Measurements from ENCODE around the gene FAM118B. TPM values are rescaled to one million over a fixed set of nuclear protein-coding genes. Genes with fewer than 3 reads are reported as not detected.

FAM118B gene
- 10 to 100 TPM; 13.8 to 16.9 TPM for total RNA-seq

GRCh38 chr11:126211236-126212088 is at the start of gene FAM118B, which contains the start of gene RPUSD4:
FAM118B (plus strand) TSS chr11:126211782; CDS start chr11:126235002, 23,220 bp downstream.
RPUSD4 (minus strand) TSS chr11:126211650; CDS start chr11:126211638, 12 bp downstream.
- peaks cover 29 to 30% of the 10 kb centered on the region in 2 donors for H3K4me1 Mint-ChIP-seq (ENCODE audit: low read depth in 2 of 2)
- DNase-seq (ENCODE audit: low spot score): peak; percentile 97
- H3K27me3 Mint-ChIP-seq: no peaks in the 10 kb centered on the region
- ATAC-seq: peak; percentile 99 to 100
- H3K4me3 Mint-ChIP-seq: peak within 1 kb of the TSS; percentile 99
- H3K9me3 Mint-ChIP-seq: no peaks in the 10 kb centered on the region
- peak within 1 kb of the TSS; percentile 84 to 99 for H3K27ac Mint-ChIP-seq
- H3K36me3 Mint-ChIP-seq: peaks cover 9% of the 10 kb centered on the region

GRCh38 chr11:126162306-126163030 is 49.1 kb upstream of the FAM118B start:
- Mint-ChIP-seq H3K27ac (no peak overlapping the region), H3K4me1 (ENCODE audit: low read depth in 2 of 2) (no peaks in the 10 kb centered on the region), H3K9me3 (no peaks in the 10 kb centered on the region), H3K4me3 (no peak overlapping the region), H3K27me3 (peaks cover 0 to 10% of the 10 kb centered on the region in 2 donors), H3K36me3 (no peaks in the 10 kb centered on the region)
- no peak for ATAC-seq
- DNase-seq (ENCODE audit: low spot score): peak; percentile 51

GRCh38 chr11:126163074-126163700 is 48.4 kb upstream of the FAM118B start:
- Mint-ChIP-seq H3K27ac (no peak overlapping the region), H3K4me1 (ENCODE audit: low read depth in 2 of 2) (no peaks in the 10 kb centered on the region), H3K36me3 (no peaks in the 10 kb centered on the region), H3K27me3 (peaks cover 0 to 10% of the 10 kb centered on the region in 2 donors), H3K4me3 (no peak overlapping the region), H3K9me3 (no peaks in the 10 kb centered on the region)
- no peak for ATAC-seq
- DNase-seq (ENCODE audit: low spot score): peak; percentile 5

DNA sequence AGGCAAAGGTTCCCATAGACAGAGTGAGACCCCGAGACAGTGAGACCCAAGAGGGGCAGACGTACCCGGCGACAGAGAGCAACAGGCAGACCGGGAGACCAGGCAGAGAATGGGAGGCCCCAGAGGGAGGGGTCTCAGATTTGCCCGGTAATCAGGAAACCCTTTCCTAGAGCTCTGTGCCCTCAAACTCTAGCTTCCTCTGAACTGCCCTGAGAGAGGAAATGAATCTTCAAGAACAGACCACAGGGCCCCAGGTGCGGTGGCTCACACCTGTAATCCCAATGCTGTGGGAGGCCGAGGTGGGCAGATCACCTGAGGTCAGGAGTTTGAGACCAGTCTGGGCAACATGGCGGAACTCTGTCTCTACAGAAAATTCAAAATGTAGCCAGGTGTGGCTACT is 47.8 kb upstream of the FAM118B start:
- Mint-ChIP-seq H3K9me3 (no peaks in the 10 kb centered on the region), H3K4me1 (ENCODE audit: low read depth in 2 of 2) (no peaks in the 10 kb centered on the region), H3K4me3 (no peak overlapping the region), H3K27ac (no peak overlapping the region), H3K27me3 (peaks cover 0 to 10% of the 10 kb centered on the region in 2 donors), H3K36me3 (no peaks in the 10 kb centered on the region)
- ATAC-seq (no peak), DNase-seq (ENCODE audit: low spot score) (no peak)

DNA sequence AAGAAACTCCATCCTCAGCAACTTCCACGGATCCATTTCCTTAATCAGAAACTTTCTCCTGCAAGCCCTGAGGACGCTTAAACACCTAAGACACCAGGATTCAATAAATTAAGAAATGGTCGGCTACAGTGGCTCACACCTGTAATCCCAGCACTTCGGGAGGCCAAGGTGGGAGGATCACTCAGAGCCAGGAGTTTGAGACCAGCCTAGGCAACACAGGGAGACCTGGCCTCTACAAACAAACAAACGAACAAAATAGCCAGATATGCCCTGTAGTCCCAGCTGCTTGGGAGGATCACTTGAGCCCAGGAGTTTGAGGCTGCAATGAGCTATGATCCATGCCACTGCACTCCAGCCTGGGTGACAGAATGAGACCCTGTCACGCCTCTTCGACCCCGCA is 46.8 kb upstream of the FAM118B start:
- Mint-ChIP-seq H3K27me3 (peaks cover 0 to 10% of the 10 kb centered on the region in 2 donors), H3K4me3 (no peak overlapping the region), H3K27ac (no peak overlapping the region), H3K9me3 (no peaks in the 10 kb centered on the region), H3K4me1 (ENCODE audit: low read depth in 2 of 2) (no peaks in the 10 kb centered on the region), H3K36me3 (no peaks in the 10 kb centered on the region)
- no peak for DNase-seq (ENCODE audit: low spot score)
- ATAC-seq: no peak

- Mint-ChIP-seq H3K27me3 (peaks cover 0 to 10% of the 10 kb centered on the region in 2 donors), H3K4me3 (no peak overlapping the region), H3K27ac (no peak overlapping the region), H3K4me1 (ENCODE audit: low read depth in 2 of 2) (no peaks in the 10 kb centered on the region), H3K36me3 (no peaks in the 10 kb centered on the region), H3K9me3 (no peaks in the 10 kb centered on the region)
- ATAC-seq (peak in 1 of 2 donors; percentile 40), DNase-seq (ENCODE audit: low spot score) (no peak)
These were observed 46.3 kb upstream of the FAM118B start for GRCh38 chr11:126165311-126165720.

- H3K9me3 Mint-ChIP-seq: no peaks in the 10 kb centered on the region
- H3K27ac Mint-ChIP-seq: no peak overlapping the region
- DNase-seq (ENCODE audit: low spot score): no peak
- no peak overlapping the region for H3K4me3 Mint-ChIP-seq
- no peak for ATAC-seq
- H3K4me1 Mint-ChIP-seq (ENCODE audit: low read depth in 2 of 2): no peaks in the 10 kb centered on the region
- no peaks in the 10 kb centered on the region for H3K36me3 Mint-ChIP-seq
- H3K27me3 Mint-ChIP-seq: peaks cover 0 to 10% of the 10 kb centered on the region in 2 donors
These were observed 45.8 kb upstream of the FAM118B start for GRCh38 chr11:126165757-126166156.

GRCh38 chr11:126166413-126166812 is 45.2 kb upstream of the FAM118B start:
- H3K4me1 Mint-ChIP-seq (ENCODE audit: low read depth in 2 of 2): no peaks in the 10 kb centered on the region
- ATAC-seq (no peak), DNase-seq (ENCODE audit: low spot score) (no peak)
- H3K36me3 Mint-ChIP-seq: no peaks in the 10 kb centered on the region
- H3K9me3 Mint-ChIP-seq: no peaks in the 10 kb centered on the region
- no peak overlapping the region for H3K4me3 Mint-ChIP-seq
- H3K27ac Mint-ChIP-seq: no peak overlapping the region
- H3K27me3 Mint-ChIP-seq: peaks cover 0 to 10% of the 10 kb centered on the region in 2 donors

DNA sequence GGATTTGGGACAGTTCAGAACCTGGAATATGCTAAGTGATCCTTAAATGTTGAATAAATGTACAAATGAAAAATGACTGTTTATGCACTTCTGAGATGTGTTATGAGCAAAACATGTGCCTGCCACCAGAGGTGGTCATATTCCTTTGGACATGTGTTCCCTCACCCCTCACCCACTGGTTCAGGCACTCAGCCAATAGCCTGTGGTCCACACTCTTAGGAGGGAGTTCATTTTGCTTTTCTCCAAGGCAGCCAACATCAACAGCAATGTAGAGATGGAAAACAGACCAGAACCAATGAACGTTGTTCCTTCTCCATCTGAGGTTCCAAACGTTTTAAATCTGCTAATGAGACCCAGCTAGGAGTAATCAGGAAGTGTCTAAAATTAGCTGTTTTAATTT is 44.1 kb upstream of the FAM118B start:
- no peak overlapping the region for H3K27ac Mint-ChIP-seq
- DNase-seq (ENCODE audit: low spot score) (no peak), ATAC-seq (no peak)
- no peaks in the 10 kb centered on the region for H3K9me3 Mint-ChIP-seq
- peaks cover 0 to 11% of the 10 kb centered on the region in 2 donors for H3K27me3 Mint-ChIP-seq
- no peaks in the 10 kb centered on the region for H3K4me1 Mint-ChIP-seq (ENCODE audit: low read depth in 2 of 2)
- no peaks in the 10 kb centered on the region for H3K36me3 Mint-ChIP-seq
- no peak overlapping the region for H3K4me3 Mint-ChIP-seq

GRCh38 chr11:126169291-126169690 is 42.3 kb upstream of the FAM118B start:
- H3K27me3 Mint-ChIP-seq: peaks cover 6 to 13% of the 10 kb centered on the region in 2 donors
- H3K4me1 Mint-ChIP-seq (ENCODE audit: low read depth in 2 of 2): peaks cover 0 to 4% of the 10 kb centered on the region in 2 donors
- no peaks in the 10 kb centered on the region for H3K9me3 Mint-ChIP-seq
- ATAC-seq: no peak
- no peak overlapping the region for H3K27ac Mint-ChIP-seq
- DNase-seq (ENCODE audit: low spot score): no peak
- H3K4me3 Mint-ChIP-seq: no peak overlapping the region
- H3K36me3 Mint-ChIP-seq: no peaks in the 10 kb centered on the region

GRCh38 chr11:126172596-126173038 is 39.0 kb upstream of the FAM118B start:
- DNase-seq (ENCODE audit: low spot score) (no peak), ATAC-seq (no peak)

GRCh38 chr11:126173257-126173656 is 38.3 kb upstream of the FAM118B start:
- ATAC-seq: no peak
- Mint-ChIP-seq H3K9me3 (no peaks in the 10 kb centered on the region), H3K4me1 (ENCODE audit: low read depth in 2 of 2) (peaks cover 0 to 4% of the 10 kb centered on the region in 2 donors), H3K27ac (no peak overlapping the region), H3K36me3 (no peaks in the 10 kb centered on the region), H3K4me3 (no peak overlapping the region), H3K27me3 (peaks cover 5 to 6% of the 10 kb centered on the region in 2 donors)
- no peak for DNase-seq (ENCODE audit: low spot score)

More at GRCh38 chr11:126172596-126173038, 39.0 kb upstream of the FAM118B start:
- Mint-ChIP-seq H3K27me3 (peaks cover 5 to 6% of the 10 kb centered on the region in 2 donors), H3K9me3 (no peaks in the 10 kb centered on the region), H3K27ac (no peak overlapping the region), H3K36me3 (no peaks in the 10 kb centered on the region), H3K4me3 (no peak overlapping the region), H3K4me1 (ENCODE audit: low read depth in 2 of 2) (peaks cover 0 to 4% of the 10 kb centered on the region in 2 donors)

DNA sequence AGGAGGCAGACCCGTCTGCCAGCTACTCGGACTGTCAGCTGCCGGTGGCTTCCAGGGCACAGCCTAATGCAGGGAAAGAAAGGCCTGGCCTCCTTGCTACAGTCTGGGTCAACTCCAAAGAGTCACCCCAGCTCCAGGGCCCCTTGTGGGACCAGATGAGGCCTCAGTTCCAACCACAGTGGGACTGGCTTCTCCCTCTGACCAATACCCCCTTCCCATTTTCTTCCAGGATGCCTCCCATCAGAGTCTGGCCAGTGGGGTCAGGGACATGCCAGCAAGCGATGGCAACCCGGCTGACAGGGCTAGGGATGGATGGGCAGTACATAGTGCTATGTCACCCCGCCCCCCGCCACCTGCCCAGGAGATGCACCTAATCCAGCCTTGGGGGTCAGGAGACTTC is 36.8 kb upstream of the FAM118B start:
- Mint-ChIP-seq H3K4me1 (ENCODE audit: low read depth in 2 of 2) (peaks cover 0 to 4% of the 10 kb centered on the region in 2 donors), H3K4me3 (no peak overlapping the region), H3K36me3 (no peaks in the 10 kb centered on the region), H3K9me3 (no peaks in the 10 kb centered on the region), H3K27me3 (peaks cover 5 to 6% of the 10 kb centered on the region in 2 donors), H3K27ac (no peak overlapping the region)
- no peak for ATAC-seq
- no peak for DNase-seq (ENCODE audit: low spot score)
